Vagina (tissue), 2 donors: Measurements from ENCODE around the gene CBR3. TPM values are rescaled to one million over a fixed set of nuclear protein-coding genes. Genes with fewer than 3 reads are reported as not detected.

ENCODE experiments used
- DNase-seq, 2 donors: peaks; one replicate each; pipeline ENCODE4 v3.0.0-alpha.2; 2017; ENCODE audit errors: extremely low spot score in 2 of 2
- H3K27ac ChIP-seq: fragments of 200-600 bp; sonication (generic); one replicate; pipeline ENCODE4 v1.5.1; 2019
- H3K27me3 ChIP-seq: fragments of 200-600 bp; sonication (generic); one replicate; pipeline ENCODE4 v1.5.1; 2019
- H3K36me3 ChIP-seq, 2 donors: fragments of 200-600 bp; sonication (generic); one replicate each; pipeline ENCODE4 v1.5.1; 2017 to 2019
- H3K4me1 ChIP-seq: fragments of 200-600 bp; sonication (generic); one replicate; pipeline ENCODE4 v1.5.1; 2019
- H3K4me3 ChIP-seq, 2 donors: fragments of 200-600 bp; sonication (generic); 1 replicate in 1 of 2; 2 replicates in 1 of 2; pipeline ENCODE4 v1.5.1; 2016 to 2019
- H3K9me3 ChIP-seq: fragments of 200-600 bp; sonication (generic); one replicate; pipeline ENCODE4 v1.5.1; 2019
- CTCF ChIP-seq, 3 experiments: fragments of 450-650 bp in 2 of 3; fragments of 200-600 bp in 1 of 3; sonication (generic) in 1 of 3; IDR thresholded peaks; one replicate each; pipeline ENCODE4 v1.5.1; 2017 to 2019; ENCODE audit warnings: antibody characterized with exemption in 3 of 3, mild to moderate bottlenecking in 2 of 3, moderate library complexity in 2 of 3
- POLR2A ChIP-seq, 2 donors: fragments of 450-650 bp; IDR thresholded peaks; one replicate each; pipeline ENCODE4 v1.6.1; 2017; ENCODE audit warnings: antibody characterized with exemption in 2 of 2, mild to moderate bottlenecking in 2 of 2, moderate library complexity in 2 of 2
- POLR2AphosphoS5 ChIP-seq, 2 donors: sonication (generic); formaldehyde crosslinking; IDR thresholded peaks; one replicate each; pipeline ENCODE4 v1.9.0; 2017; ENCODE audit warnings: antibody characterized with exemption in 2 of 2, mild to moderate bottlenecking in 2 of 2, low read depth in 1 of 2; ENCODE audit not compliant: insufficient read depth in 1 of 2
- intact Hi-C: fragments of 100-400 bp; cut with DNase I; formaldehyde crosslinking; loops from one replicate; pipeline ENCODE4 v1.15.1; 2023
- total RNA-seq: library from RNA; depleted of rRNA; stranded (reverse); fragments of >200 nt; gene quantifications from one replicate; pipeline ENCODE4 v1.2.3, GENCODE V29; 2016

CBR3 gene
- total RNA-seq, 1 donor from 2014 or later = 45.2 TPM

- no peaks in the 10 kb centered on the region for H3K9me3 ChIP-seq
- TF ChIP-seq CTCF (IDR thresholded peaks at IDR 0.05) (no peak), POLR2A (IDR thresholded peaks at IDR 0.05) (no peak), POLR2AphosphoS5 (IDR thresholded peaks at IDR 0.05; ENCODE audit: insufficient read depth in 1 of 2, low read depth in 1 of 2) (no peak)
- DNase-seq = no peak
- H3K27ac ChIP-seq = no peak overlapping the region
- H3K27me3 ChIP-seq = no peaks in the 10 kb centered on the region
- intact Hi-C loops = no loop called here
- H3K4me3 ChIP-seq = no peak overlapping the region
- no peaks in the 10 kb centered on the region for H3K4me1 ChIP-seq
- no peaks in the 10 kb centered on the region for H3K36me3 ChIP-seq
These were observed 34.7 kb downstream of the CBR3 start for GRCh38 chr21:36169470-36170128.

- intact Hi-C loops = no loop called here
- no peak for DNase-seq
- TF ChIP-seq POLR2A (IDR thresholded peaks at IDR 0.05) = no peak
- no peak for TF ChIP-seq CTCF (IDR thresholded peaks at IDR 0.05)
- TF ChIP-seq POLR2AphosphoS5 (IDR thresholded peaks at IDR 0.05; ENCODE audit: insufficient read depth in 1 of 2, low read depth in 1 of 2) = no peak
- Histone ChIP-seq H3K4me3 (no peak overlapping the region), H3K9me3 (no peaks in the 10 kb centered on the region), H3K27ac (no peak overlapping the region), H3K36me3 (no peaks in the 10 kb centered on the region), H3K4me1 (no peaks in the 10 kb centered on the region), H3K27me3 (no peaks in the 10 kb centered on the region)
These were observed 35.9 kb downstream of the CBR3 start for GRCh38 chr21:36170823-36171222.

- H3K27ac ChIP-seq = no peak overlapping the region
- intact Hi-C loops = no loop called here
- H3K4me3 ChIP-seq = no peak overlapping the region
These were observed 36.5 kb downstream of the CBR3 start for GRCh38 chr21:36171336-36171735.

GRCh38 chr21:36171741-36172331 is 37.0 kb downstream of the CBR3 start:
- H3K27ac ChIP-seq = no peak overlapping the region
- TF ChIP-seq CTCF (IDR thresholded peaks at IDR 0.05) (no peak), POLR2A (IDR thresholded peaks at IDR 0.05) (no peak), POLR2AphosphoS5 (IDR thresholded peaks at IDR 0.05; ENCODE audit: insufficient read depth in 1 of 2, low read depth in 1 of 2) (no peak)
- H3K27me3 ChIP-seq = no peaks in the 10 kb centered on the region
- H3K9me3 ChIP-seq = no peaks in the 10 kb centered on the region
- DNase-seq = no peak
- intact Hi-C loops = no loop called here
- no peak overlapping the region for H3K4me3 ChIP-seq
- H3K4me1 ChIP-seq = no peaks in the 10 kb centered on the region
- H3K36me3 ChIP-seq = no peaks in the 10 kb centered on the region

More at GRCh38 chr21:36171336-36171735, 36.5 kb downstream of the CBR3 start:
- Histone ChIP-seq H3K36me3 (no peaks in the 10 kb centered on the region), H3K27me3 (no peaks in the 10 kb centered on the region), H3K9me3 (no peaks in the 10 kb centered on the region), H3K4me1 (no peaks in the 10 kb centered on the region)
- DNase-seq = no peak
- TF ChIP-seq POLR2AphosphoS5 (IDR thresholded peaks at IDR 0.05; ENCODE audit: insufficient read depth in 1 of 2, low read depth in 1 of 2) = no peak

- Histone ChIP-seq H3K27me3 (no peaks in the 10 kb centered on the region), H3K27ac (no peak overlapping the region), H3K9me3 (no peaks in the 10 kb centered on the region), H3K4me1 (no peaks in the 10 kb centered on the region), H3K36me3 (peaks cover 0 to 4% of the 10 kb centered on the region in 2 donors), H3K4me3 (no peak overlapping the region)
- no peak for TF ChIP-seq CTCF (IDR thresholded peaks at IDR 0.05)
- TF ChIP-seq POLR2A (IDR thresholded peaks at IDR 0.05) = no peak
- no peak for TF ChIP-seq POLR2AphosphoS5 (IDR thresholded peaks at IDR 0.05; ENCODE audit: insufficient read depth in 1 of 2, low read depth in 1 of 2)
- DNase-seq = no peak
- intact Hi-C loops = no loop called here
These were observed 39.9 kb downstream of the CBR3 start for GRCh38 chr21:36174780-36175179.
